Nucleus accumbens (tissue), 56 donors: ENCODE data around the gene UBR1.
A peak's percentile ranks its signal among the peaks of the same experiment; 100 is the strongest.
"Not testable (repeated sequence)": the region's sequence is repeated elsewhere in the genome, so short reads cannot be mapped to it uniquely, and the experiment has no call there.

ENCODE experiments used
- DNase-seq, 56 donors: peaks; one replicate each; lab custom pipeline; 2025; lab: John Stamatoyannopoulos, UW

Gene UBR1

DNA sequence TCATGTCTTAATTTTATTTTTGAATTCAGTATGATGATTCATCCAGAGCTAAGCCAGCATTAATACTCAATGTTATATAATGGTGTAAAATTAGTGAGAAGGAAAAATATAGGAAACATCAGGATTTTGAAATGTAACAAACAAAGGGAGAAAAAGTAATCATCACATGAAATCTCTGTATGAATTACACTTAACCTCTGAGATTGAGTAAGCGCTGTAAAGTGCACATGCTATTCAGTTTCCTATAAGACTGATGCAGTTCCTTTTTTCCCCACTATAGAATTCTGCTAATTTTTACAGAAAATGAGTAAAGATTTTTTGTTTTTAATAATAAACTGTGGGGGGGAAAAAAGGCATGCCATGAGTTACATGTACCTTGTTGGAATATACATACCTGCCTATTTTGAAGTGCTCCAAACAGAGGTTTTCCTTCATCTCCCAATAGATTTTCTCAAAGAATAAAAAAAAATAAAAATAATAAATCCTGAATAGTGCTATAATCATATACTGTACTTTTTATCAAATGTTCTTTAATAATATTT lies 121.3 kb downstream of the UBR1 start:
- no peak for DNase-seq

- not testable (repeated sequence) for DNase-seq
Measured at GRCh38 chr15:42979113-42979512, 126.7 kb downstream of the UBR1 start.

GRCh38 chr15:42974202-42974862 lies 131.5 kb downstream of the UBR1 start:
- DNase-seq: no peak

GRCh38 chr15:42973114-42973513 lies 132.7 kb downstream of the UBR1 start:
- DNase-seq: no peak

- no peak for DNase-seq
Measured at GRCh38 chr15:42971830-42972229, 134.0 kb downstream of the UBR1 start.

GRCh38 chr15:42964476-42964875 lies 141.4 kb downstream of the UBR1 start:
- no peak for DNase-seq

GRCh38 chr15:42955518-42955917 lies 150.3 kb downstream of the UBR1 start:
- no peak for DNase-seq

- DNase-seq: no peak
Measured at GRCh38 chr15:42954291-42954690, 151.5 kb downstream of the UBR1 start.

DNA sequence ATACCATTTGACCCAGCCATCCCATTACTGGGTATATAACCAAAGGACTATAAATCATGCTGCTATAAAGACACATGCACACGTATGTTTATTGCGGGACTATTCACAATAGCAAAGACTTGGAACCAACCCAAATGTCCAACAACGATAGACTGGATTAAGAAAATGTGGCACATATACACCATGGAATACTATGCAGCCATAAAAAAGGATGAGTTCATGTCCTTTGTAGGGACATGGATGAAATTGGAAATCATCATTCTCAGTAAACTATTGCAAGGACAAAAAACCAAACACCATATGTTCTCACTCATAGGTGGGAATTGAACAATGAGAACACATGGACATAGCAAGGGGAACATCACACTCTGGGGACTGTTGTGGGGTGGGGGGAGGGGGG lies 156.9 kb downstream of the UBR1 start:
- not testable (repeated sequence) for DNase-seq

- DNase-seq: no peak
Measured at GRCh38 chr15:42940527-42940926, 165.3 kb downstream of the UBR1 start.

DNA sequence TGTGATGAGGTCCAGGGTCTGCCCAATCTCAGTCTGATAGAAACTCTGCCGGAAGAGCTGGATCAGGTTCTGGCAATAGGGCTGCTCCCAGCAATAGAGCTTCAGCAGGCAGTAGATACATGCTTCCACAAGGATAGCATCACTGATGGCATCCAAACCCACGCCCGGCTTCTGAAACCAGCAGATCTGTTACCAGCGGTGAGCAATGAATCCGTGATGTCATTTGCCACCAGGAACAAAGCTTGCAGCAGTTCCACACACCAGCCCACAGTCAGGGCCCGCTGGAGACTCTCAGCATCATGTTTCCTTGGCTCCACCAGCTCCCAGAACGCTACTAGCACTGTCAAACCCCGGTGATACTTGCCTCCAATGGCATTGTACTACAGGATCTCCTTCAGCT lies 166.0 kb downstream of the UBR1 start:
- DNase-seq: peak in 30 of 56 donors; percentile 2 to 67 (median 16)

DNA sequence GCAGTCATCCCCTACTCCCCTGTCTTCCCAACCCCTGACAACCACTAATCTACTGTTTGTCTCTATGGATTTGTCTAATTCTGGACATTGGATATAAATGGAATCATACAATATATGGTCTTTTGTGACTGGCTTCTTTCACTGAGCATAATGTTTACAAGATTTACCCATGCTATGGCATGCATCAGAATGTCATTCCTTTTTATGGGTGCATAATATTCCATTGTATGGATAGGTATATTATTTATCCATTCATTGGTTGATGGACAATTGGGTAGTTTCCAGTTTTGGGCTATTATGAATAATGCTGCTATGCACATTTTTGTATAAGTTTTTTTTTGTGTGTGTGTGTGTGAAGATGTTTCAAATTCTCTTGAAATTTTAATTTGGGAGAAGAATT lies 168.7 kb downstream of the UBR1 start:
- DNase-seq: no peak

DNA sequence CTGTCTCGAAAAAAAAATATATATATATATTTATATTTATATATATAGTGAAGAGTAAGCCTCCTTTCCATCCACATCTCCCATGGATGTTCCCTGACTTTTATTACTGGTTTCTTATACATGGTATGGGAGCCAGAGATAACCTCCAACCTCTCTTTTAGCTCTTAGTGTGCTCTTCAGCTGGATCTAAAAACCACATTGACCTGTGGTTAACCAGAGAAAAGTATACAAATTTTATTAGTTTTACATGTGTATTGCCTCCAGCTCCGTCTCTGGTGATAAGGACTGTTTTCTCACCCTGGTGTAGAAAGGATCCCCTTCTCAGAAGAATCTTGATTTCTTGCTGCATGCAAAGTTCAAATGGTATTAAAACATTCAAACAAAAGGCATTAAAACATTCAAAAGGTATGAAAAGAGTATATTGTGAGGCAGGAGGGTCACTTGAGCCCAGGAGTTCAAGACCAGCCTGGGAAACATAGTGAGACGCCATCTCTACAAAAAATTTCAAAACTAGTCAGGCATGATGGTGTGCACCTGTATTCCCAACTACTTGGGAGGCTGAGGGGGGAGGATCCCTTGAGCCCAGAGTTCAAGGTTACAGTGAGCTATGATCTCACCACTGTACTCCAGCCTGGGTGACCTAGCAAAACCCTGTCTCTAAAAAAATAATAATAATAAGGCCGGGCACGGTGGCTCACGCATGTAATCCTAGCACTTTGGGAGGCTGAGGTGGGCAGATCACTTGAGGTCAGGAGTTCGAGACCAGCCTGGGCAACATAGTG lies 171.8 kb downstream of the UBR1 start:
- no peak for DNase-seq

DNA sequence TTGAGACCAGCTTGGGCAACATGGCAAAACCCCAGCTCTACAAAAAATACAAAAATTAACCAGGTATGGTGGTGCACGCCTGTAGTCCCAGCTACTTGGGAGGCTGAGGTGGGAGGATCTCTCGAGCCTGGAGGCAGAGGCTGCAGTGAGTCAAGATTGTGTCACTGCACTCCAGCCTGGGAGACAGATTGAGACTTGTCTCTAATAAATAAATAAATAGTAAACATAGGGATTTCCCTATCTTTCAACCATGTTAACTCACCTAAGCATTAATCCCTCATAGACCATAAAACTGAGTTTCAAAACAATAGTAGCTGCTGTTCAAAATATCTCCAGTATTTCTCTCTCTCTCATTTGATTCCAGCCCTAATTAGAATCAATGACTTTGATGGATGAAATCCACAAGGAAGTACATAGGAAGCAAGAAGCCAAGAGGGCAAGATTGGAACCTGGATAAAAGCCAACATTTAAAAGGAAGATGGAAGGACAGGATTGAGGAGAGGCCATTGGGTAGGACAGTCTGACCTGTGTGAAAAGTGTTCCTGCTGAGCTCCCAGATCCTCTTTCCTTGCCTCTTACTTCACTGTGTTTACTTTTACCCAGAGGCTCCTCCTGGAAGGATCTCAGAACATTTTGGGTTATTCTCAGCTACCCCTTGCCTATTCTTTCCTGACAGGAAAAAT lies 172.9 kb downstream of the UBR1 start:
- no peak for DNase-seq

GRCh38 chr15:42931702-42932486 lies 173.9 kb downstream of the UBR1 start:
- no peak for DNase-seq

DNA sequence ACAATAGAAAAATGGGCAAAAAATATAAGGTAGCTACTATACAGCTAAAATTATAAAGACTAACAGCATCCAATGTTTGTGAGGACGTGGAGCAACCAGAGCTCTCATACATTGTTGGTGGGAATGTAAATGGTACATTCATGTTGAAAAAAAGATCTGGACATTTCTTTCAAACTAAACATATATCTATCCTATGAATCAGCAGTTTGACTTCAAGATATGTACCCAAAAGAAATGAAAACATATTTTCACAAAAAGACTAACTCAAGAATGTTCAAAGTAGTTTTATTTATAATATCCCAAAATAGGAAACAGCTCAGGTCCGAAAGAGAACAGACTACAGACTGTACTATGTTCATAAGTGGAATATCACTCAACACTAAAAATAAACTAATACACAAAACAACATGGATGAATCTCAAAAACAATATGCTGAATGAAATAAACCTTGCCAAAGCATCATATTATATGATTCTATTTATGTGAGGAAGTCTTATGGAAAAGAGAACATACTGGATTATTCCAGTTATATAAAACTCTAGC lies 176.5 kb downstream of the UBR1 start:
- no peak for DNase-seq

- peak in 39 of 56 donors; percentile 7 to 76 (median 53) for DNase-seq
Measured at GRCh38 chr15:42921342-42921731, 184.5 kb downstream of the UBR1 start.

DNA sequence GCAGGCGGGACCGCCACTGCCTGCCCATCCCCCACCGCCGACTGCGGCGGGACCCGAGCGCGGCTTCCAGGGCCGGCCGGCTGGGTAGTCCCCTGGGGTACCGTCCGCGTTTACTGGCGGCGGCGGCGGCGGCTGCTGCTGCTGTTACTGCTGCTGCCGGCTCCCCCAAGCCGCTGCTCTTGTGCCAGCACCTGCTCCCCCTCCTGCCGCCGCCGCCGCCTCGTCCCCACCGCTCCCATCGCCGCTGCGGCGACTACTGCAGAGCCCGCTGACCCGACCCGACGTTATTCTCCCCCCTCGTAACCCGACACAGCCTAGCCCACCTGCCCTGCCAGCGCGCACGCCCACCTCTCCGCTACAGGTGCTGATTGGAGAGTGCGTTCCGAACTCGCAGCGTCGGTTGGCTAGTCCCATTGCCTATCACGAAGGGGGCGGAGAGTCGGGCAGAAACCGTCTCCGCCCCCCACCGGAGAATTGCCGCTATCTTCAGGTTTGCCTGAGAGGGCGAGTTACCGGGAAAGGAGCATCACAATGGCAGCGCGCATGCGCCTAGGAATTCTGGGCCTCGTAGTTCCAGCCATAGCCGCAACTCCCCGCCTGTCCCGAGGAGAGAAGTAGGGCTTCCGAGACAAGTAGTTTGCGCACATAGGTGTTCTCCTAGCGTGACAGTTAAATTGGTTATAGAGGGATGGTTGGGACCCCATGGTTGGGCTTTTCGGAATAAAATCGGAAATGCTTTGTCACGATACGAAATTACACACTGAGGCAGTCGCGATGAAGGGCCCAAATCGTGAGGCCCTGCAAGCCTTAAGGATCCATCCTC lies 185.1 kb downstream of the UBR1 start, which contains the start of gene TTBK2:
Gene TTBK2, minus strand, starts transcription at position 260 of the 823 bp plus-strand sequence. CDS start 42,161 bp downstream, outside the sequence.
- DNase-seq: peak; percentile 90 to 100 (median 98)
